ENCODE results near the gene MKNK1. TPM values are rescaled to one million over a fixed set of nuclear protein-coding genes. Genes with fewer than 3 reads are reported as not detected.

Gene MKNK1
- total RNA-seq, 4 donors from 2014 or later = 27.7 to 37.0 (median 29.3) TPM

DNA sequence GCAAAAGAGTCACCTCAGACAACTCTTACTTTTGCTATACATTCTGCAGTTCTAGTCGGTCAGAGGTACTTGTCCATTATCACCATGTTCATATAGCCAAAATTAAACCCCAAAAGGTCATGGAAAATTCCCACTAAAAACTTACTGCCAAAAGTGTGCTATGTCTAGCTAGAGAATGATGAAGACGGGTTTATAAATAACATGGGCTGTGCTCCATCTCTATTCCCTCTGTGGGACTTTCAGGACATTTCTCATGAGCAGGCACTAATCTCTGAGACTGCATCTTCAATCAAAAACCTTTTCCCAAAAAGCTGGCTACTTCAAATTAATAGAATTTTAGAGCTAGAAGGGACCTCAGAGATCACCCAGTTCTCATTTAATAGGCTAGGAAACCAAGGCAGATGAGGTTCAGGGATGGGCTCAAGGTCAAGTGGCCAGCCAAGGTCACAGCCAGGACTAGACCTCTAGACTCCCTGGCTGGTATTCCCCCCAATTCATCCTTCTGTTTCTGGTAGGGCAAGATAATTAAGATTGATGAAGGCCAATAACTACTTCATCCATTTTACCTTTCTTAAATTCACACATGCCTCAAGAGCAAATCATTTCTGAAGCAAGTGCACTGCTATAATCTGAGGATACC lies 33.5 kb upstream of the MKNK1 start:
- H3K4me3 ChIP-seq = no peak overlapping the region
- WGBS = 15% methylated on average over 2 of the region's 2 CpGs
- intact Hi-C loops (cut with DNase I) = no loop called here

DNA sequence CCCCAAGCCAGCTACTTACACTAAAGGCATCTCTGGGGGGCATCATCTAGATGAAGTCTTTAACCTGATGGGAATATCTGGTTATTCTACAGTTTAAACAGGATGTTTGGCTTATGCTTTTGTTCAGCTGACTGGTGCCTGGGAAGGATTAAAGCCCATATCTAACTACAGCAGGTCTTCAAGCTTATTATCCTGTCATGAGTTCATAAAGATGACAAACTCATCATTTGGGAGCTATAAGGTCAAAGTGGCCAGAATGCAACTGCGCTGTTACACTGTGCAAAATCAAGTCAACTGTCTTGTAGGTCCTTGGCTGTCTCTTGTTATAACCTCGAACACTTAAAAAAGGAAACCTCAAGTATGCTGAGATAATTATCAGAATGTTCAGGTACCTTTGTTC lies 31.1 kb upstream of the MKNK1 start:
- H3K9me3 ChIP-seq = no peaks in the 10 kb centered on the region
- H3K36me3 ChIP-seq = peaks cover 19 to 70% (median 57%) of the 10 kb centered on the region in 4 donors
- no peaks in the 10 kb centered on the region for H3K27me3 ChIP-seq
- peaks cover 12 to 30% (median 23%) of the 10 kb centered on the region in 4 donors for H3K4me1 ChIP-seq
- DNase-seq (ENCODE audit: extremely low spot score) = no peak
- no peak overlapping the region for H3K4me3 ChIP-seq
- TF ChIP-seq POLR2A (IDR thresholded peaks at IDR 0.05; ENCODE audit: low read depth) (no peak), EP300 (IDR thresholded peaks at IDR 0.05) (no peak), POLR2AphosphoS5 (IDR thresholded peaks at IDR 0.05) (no peak)
- TF ChIP-seq, protein P1, sequence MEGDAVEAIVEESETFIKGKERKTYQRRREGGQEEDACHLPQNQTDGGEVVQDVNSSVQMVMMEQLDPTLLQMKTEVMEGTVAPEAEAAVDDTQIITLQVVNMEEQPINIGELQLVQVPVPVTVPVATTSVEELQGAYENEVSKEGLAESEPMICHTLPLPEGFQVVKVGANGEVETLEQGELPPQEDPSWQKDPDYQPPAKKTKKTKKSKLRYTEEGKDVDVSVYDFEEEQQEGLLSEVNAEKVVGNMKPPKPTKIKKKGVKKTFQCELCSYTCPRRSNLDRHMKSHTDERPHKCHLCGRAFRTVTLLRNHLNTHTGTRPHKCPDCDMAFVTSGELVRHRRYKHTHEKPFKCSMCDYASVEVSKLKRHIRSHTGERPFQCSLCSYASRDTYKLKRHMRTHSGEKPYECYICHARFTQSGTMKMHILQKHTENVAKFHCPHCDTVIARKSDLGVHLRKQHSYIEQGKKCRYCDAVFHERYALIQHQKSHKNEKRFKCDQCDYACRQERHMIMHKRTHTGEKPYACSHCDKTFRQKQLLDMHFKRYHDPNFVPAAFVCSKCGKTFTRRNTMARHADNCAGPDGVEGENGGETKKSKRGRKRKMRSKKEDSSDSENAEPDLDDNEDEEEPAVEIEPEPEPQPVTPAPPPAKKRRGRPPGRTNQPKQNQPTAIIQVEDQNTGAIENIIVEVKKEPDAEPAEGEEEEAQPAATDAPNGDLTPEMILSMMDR (IDR thresholded peaks at IDR 0.05) = no peak
- intact Hi-C loops (cut with DNase I) = no loop called here
- 94% methylated on average over 2 of the region's 2 CpGs for WGBS
- H3K27ac ChIP-seq (replicated peaks in 1 of 4) = no peak overlapping the region

More for the DNA sequence above, 33.5 kb upstream of the MKNK1 start:
- no peak for TF ChIP-seq POLR2A (IDR thresholded peaks at IDR 0.05; ENCODE audit: low read depth)
- TF ChIP-seq, protein P1 (IDR thresholded peaks at IDR 0.05) = no peak
- no peak for TF ChIP-seq EP300 (IDR thresholded peaks at IDR 0.05)
- no peak for TF ChIP-seq POLR2AphosphoS5 (IDR thresholded peaks at IDR 0.05)
- Histone ChIP-seq H3K27ac (replicated peaks in 1 of 4) (peak overlapping the region; percentile 53 to 82 (median 79)), H3K36me3 (peaks cover 14 to 62% (median 39%) of the 10 kb centered on the region in 4 donors), H3K9me3 (no peaks in the 10 kb centered on the region), H3K27me3 (no peaks in the 10 kb centered on the region), H3K4me1 (peaks cover 12 to 43% (median 34%) of the 10 kb centered on the region in 4 donors)
- DNase-seq (ENCODE audit: extremely low spot score) = no peak

DNA sequence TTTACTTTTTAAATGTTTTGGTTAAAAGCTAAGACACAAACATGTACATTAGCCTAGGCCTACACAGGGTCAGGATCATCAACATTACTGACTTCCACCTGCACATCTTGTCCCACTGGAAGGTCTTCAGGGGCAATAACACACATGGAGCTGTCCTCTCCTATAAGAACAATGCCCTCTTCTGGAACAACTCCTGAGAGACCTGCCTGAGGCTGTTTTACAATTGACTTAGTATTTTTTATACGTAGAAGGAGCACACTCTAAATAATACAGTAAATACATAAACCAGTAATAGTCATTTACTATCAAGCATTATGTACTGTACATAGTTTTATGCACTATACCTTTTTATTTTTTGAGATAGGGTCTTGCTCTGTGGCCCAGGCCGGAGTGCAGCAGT lies 26.7 kb upstream of the MKNK1 start:
- WGBS = 83% methylated on average over 2 of the region's 2 CpGs

DNA sequence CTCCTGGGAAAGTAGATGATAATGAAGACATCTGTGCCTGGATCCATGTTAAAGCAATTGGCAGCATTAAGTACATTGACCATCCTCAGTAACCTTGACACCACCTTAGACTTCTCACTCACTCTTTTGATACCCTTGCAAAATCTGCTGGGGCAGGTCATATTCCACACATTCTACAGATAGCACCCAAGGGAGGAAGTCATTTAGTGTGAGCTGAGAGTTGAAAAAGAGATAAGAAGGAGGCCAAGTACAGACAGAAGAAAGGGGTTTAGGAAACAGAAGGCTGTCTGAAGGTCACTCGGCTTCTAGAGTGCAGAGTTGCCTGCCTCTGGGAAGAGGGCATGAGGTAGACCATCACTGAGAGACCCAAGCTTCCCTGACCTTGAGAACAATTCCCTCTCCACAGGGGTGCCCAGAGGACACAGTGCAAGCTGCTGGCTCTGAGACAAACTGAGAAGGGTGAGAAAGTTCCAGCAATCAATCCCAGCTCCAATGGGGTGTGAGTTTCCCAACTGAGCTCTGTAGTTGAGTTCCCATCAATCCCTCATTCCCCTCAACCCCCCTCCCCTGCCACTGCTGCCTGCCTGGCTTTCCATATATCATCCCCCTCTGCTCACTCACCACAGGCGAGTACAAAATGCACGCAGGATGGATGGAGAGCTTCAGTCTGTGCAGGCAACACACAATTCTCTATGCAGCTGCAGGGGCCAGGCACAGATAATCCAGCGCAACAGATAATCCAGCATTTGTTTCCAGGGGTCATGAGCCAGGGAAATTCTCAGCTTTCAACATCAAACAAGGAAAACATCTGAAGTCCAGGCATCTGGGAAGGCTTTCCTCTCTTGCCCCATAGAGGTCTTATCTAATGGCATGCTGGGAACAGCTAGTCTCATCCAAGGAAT lies 19.9 kb upstream of the MKNK1 start:
- Histone ChIP-seq H3K27ac (replicated peaks in 1 of 4) (no peak overlapping the region), H3K9me3 (no peaks in the 10 kb centered on the region)
- DNase-seq (ENCODE audit: extremely low spot score) = no peak

More for the DNA sequence above, 26.7 kb upstream of the MKNK1 start:
- Histone ChIP-seq H3K36me3 (peaks cover 14 to 60% (median 55%) of the 10 kb centered on the region in 4 donors), H3K4me1 (no peaks in the 10 kb centered on the region), H3K27me3 (no peaks in the 10 kb centered on the region), H3K27ac (replicated peaks in 1 of 4) (no peak overlapping the region), H3K4me3 (no peak overlapping the region), H3K9me3 (no peaks in the 10 kb centered on the region)
- no peak for DNase-seq (ENCODE audit: extremely low spot score)
- no peak for TF ChIP-seq EP300 (IDR thresholded peaks at IDR 0.05)
- TF ChIP-seq POLR2A (IDR thresholded peaks at IDR 0.05; ENCODE audit: low read depth) = no peak
- no peak for TF ChIP-seq POLR2AphosphoS5 (IDR thresholded peaks at IDR 0.05)
- TF ChIP-seq, protein P1 (IDR thresholded peaks at IDR 0.05) = no peak
- intact Hi-C loops (cut with DNase I) = no loop called here

More for the DNA sequence above, 19.9 kb upstream of the MKNK1 start:
- Histone ChIP-seq H3K4me3 (no peak overlapping the region), H3K36me3 (no peaks in the 10 kb centered on the region), H3K4me1 (peaks cover 3 to 18% (median 10%) of the 10 kb centered on the region in 4 donors), H3K27me3 (no peaks in the 10 kb centered on the region)
- intact Hi-C loops (cut with DNase I) = loop anchor here (2.0 kb wide), 1 partner anchor 101 kb away; no protein-coding TSS in a partner anchor
- TF ChIP-seq, protein P1 (IDR thresholded peaks at IDR 0.05) = no peak
- TF ChIP-seq EP300 (IDR thresholded peaks at IDR 0.05) (no peak), POLR2A (IDR thresholded peaks at IDR 0.05; ENCODE audit: low read depth) (no peak), POLR2AphosphoS5 (IDR thresholded peaks at IDR 0.05) (no peak)
- WGBS = 61% methylated on average over 4 of the region's 4 CpGs

All from esophagus muscularis mucosa (tissue), 4 donors.